MM.1S (cell line): Measurements from ENCODE around the gene APOBEC3B.

Experiments
- DNase-seq: peaks from one replicate; pipeline ENCODE4 v3.0.0-alpha.2; 2015
- H2AFZ ChIP-seq: fragments of 300-600 bp; sonication (generic); 2 replicates; pipeline ENCODE4 v1.6.0; 2016; ENCODE audit warnings: antibody characterized with exemption, low read length
- H3F3A ChIP-seq: fragments of 300-600 bp; sonication (generic); 2 replicates; pipeline ENCODE4 v1.6.1; 2016; ENCODE audit warnings: mild to moderate bottlenecking, antibody characterized with exemption, low read length, moderate library complexity, mixed read lengths; ENCODE audit not compliant: insufficient read depth
- H3K27ac ChIP-seq: fragments of 300-600 bp; sonication (generic); 2 replicates; pipeline ENCODE4 v1.5.1; 2016; ENCODE audit warnings: mild to moderate bottlenecking, low read length
- H3K27me3 ChIP-seq: fragments of 300-600 bp; sonication (generic); replicated peaks from 2 replicates; pipeline ENCODE4 v1.6.0; 2016; ENCODE audit warnings: low read length; ENCODE audit not compliant: insufficient read depth
- H3K36me3 ChIP-seq: fragments of 300-600 bp; sonication (generic); replicated peaks from 2 replicates; pipeline ENCODE4 v1.6.1; 2016; ENCODE audit warnings: mild to moderate bottlenecking, low read length, mixed read lengths; ENCODE audit not compliant: insufficient read depth
- H3K4me1 ChIP-seq: fragments of 300-600 bp; sonication (generic); 2 replicates; pipeline ENCODE4 v1.6.1; 2016; ENCODE audit warnings: low read length, mixed read lengths
- H3K4me2 ChIP-seq: fragments of 300-600 bp; sonication (generic); 2 replicates; pipeline ENCODE4 v1.6.0; 2016; ENCODE audit warnings: low read depth, low read length
- H3K4me3 ChIP-seq: fragments of 300-600 bp; sonication (generic); 2 replicates; pipeline ENCODE4 v1.5.1; 2016; ENCODE audit warnings: low read length, mixed read lengths
- H3K79me2 ChIP-seq: fragments of 300-600 bp; sonication (generic); 2 replicates; pipeline ENCODE4 v1.6.1; 2016; ENCODE audit warnings: mixed run types, low read length, mixed read lengths
- H3K9ac ChIP-seq: fragments of 300-600 bp; sonication (generic); 2 replicates; pipeline ENCODE4 v1.6.1; 2016; ENCODE audit warnings: low read length, mixed read lengths
- H3K9me2 ChIP-seq: fragments of 300-600 bp; sonication (generic); replicated peaks from 2 replicates; pipeline ENCODE4 v1.6.1; 2016; ENCODE audit warnings: mild to moderate bottlenecking, low read length, mixed read lengths; ENCODE audit not compliant: insufficient read depth
- H3K9me3 ChIP-seq: fragments of 300-600 bp; sonication (generic); replicated peaks from 2 replicates; pipeline ENCODE4 v1.6.1; 2016; ENCODE audit warnings: mild to moderate bottlenecking, low read length, mixed read lengths; ENCODE audit not compliant: insufficient read depth
- H4K20me1 ChIP-seq: fragments of 300-600 bp; sonication (generic); 2 replicates; pipeline ENCODE4 v1.6.1; 2016; ENCODE audit warnings: mild to moderate bottlenecking, low read length, moderate library complexity, mixed read lengths; ENCODE audit not compliant: insufficient read depth
- EZH2 ChIP-seq: fragments of 300-600 bp; sonication (generic); optimal IDR thresholded peaks from 2 replicates; pipeline ENCODE3; 2017; ENCODE audit warnings: low read depth, mild to moderate bottlenecking, antibody characterized with exemption, low read length, mixed read lengths
- EZH2phosphoT487 ChIP-seq: fragments of 300-600 bp; sonication (generic); IDR thresholded peaks from 2 replicates; pipeline ENCODE4 v1.6.1; 2018; ENCODE audit warnings: antibody characterized with exemption, low read length
- TF ChIP-seq, protein P1 (sequence below): fragments of 300-600 bp; sonication (generic); IDR thresholded peaks from 2 replicates; pipeline ENCODE4 v1.5.1; 2016; ENCODE audit warnings: antibody characterized with exemption, low read length, mixed read lengths

Gene APOBEC3B

DNA sequence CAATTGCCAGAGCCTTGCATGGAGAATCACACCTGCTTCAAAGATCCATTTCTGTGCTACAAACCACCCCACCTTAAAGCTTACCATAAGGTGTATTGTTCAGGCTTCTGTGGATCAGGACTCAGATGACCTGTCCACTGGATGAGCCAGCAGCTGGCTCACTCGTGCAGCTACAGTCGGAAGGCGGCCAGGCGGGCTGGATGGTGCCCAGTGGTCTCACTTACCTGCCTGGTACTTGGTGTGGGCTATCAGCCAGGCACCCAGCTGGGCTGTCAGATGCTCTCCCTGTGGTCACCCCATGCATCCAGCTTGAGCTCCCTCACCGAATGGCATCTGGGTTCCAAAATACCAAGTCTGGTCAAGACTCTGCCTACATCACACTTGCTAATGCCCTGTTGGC is 10.9 kb upstream of the APOBEC3B start:
- Histone ChIP-seq H2AFZ (no peak overlapping the region), H3K27me3 (no peaks in the 10 kb centered on the region), H3F3A (no peaks in the 10 kb centered on the region), H3K4me1 (peaks cover 22% of the 10 kb centered on the region), H3K9me2 (no peaks in the 10 kb centered on the region), H4K20me1 (no peaks in the 10 kb centered on the region), H3K4me2 (no peak overlapping the region), H3K36me3 (no peaks in the 10 kb centered on the region), H3K9ac (no peak overlapping the region), H3K27ac (no peak overlapping the region), H3K9me3 (no peaks in the 10 kb centered on the region), H3K79me2 (no peaks in the 10 kb centered on the region), H3K4me3 (no peak overlapping the region)
- no peak for DNase-seq
- TF ChIP-seq EZH2phosphoT487 (no peak), EZH2 (no peak)
- TF ChIP-seq, protein P1, sequence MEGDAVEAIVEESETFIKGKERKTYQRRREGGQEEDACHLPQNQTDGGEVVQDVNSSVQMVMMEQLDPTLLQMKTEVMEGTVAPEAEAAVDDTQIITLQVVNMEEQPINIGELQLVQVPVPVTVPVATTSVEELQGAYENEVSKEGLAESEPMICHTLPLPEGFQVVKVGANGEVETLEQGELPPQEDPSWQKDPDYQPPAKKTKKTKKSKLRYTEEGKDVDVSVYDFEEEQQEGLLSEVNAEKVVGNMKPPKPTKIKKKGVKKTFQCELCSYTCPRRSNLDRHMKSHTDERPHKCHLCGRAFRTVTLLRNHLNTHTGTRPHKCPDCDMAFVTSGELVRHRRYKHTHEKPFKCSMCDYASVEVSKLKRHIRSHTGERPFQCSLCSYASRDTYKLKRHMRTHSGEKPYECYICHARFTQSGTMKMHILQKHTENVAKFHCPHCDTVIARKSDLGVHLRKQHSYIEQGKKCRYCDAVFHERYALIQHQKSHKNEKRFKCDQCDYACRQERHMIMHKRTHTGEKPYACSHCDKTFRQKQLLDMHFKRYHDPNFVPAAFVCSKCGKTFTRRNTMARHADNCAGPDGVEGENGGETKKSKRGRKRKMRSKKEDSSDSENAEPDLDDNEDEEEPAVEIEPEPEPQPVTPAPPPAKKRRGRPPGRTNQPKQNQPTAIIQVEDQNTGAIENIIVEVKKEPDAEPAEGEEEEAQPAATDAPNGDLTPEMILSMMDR = no peak

DNA sequence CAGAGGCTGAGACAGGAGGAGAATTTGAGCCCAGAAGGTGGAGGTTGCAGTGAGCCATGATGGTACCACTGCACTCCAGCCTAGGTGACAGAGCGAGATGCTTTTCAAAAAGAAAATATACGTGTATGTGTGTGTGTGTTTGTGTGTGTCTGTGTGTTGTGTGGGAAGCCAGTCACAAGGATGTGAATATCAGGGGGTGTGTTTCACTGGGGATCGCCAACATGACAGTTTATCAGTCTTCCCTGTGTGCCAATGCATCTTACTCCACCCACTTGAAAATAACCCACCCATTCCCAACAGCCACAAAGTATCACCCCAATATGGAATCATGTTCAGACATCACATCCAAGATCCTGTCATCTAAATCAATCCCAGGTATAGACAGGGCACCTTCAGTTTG is 10.4 kb upstream of the APOBEC3B start:
- no peak overlapping the region for H3K9ac ChIP-seq
- no peaks in the 10 kb centered on the region for H3K36me3 ChIP-seq
- no peaks in the 10 kb centered on the region for H4K20me1 ChIP-seq
- no peaks in the 10 kb centered on the region for H3K27me3 ChIP-seq
- H3K9me2 ChIP-seq = no peaks in the 10 kb centered on the region
- H3K79me2 ChIP-seq = no peaks in the 10 kb centered on the region
- H3K27ac ChIP-seq = no peak overlapping the region
- H3K4me1 ChIP-seq = peaks cover 18% of the 10 kb centered on the region
- H3K4me2 ChIP-seq = no peak overlapping the region
- H3F3A ChIP-seq = no peaks in the 10 kb centered on the region
- TF ChIP-seq, protein P1 = no peak
- TF ChIP-seq EZH2 = no peak
- TF ChIP-seq EZH2phosphoT487 = no peak
- H3K9me3 ChIP-seq = no peaks in the 10 kb centered on the region
- no peak overlapping the region for H2AFZ ChIP-seq
- no peak overlapping the region for H3K4me3 ChIP-seq
- no peak for DNase-seq

DNA sequence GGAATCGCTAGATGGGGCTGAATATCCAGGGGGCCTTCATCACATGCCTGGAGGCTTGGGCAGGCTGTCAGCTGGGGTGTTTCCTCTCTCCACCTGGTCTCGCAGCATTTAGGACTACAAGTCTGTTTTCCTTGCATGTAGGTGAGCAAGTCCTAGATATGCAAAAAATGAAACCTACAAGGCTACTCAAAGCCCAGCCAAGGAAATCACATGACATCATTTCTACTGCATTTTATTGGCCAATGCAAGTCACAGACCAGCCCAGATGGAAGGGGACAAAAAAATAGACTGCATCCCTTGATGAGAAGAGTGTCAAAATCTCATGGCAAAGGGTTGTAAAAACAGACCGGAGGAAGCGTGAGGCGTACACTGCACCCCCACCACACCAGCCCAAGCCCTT is 9.6 kb upstream of the APOBEC3B start:
- Histone ChIP-seq H3K27me3 (no peaks in the 10 kb centered on the region), H3F3A (no peaks in the 10 kb centered on the region), H3K36me3 (no peaks in the 10 kb centered on the region), H4K20me1 (no peaks in the 10 kb centered on the region), H3K4me2 (no peak overlapping the region), H3K79me2 (no peaks in the 10 kb centered on the region), H3K9me2 (no peaks in the 10 kb centered on the region), H3K27ac (no peak overlapping the region), H3K4me1 (peaks cover 11% of the 10 kb centered on the region), H3K9ac (no peak overlapping the region), H3K9me3 (no peaks in the 10 kb centered on the region), H3K4me3 (no peak overlapping the region), H2AFZ (no peak overlapping the region)
- TF ChIP-seq EZH2 = no peak
- TF ChIP-seq, protein P1 = no peak
- TF ChIP-seq EZH2phosphoT487 = no peak
- DNase-seq = no peak
